IMR-90 (cell line): ENCODE results near the gene FAS.

ENCODE experiments used
- BHLHE40 ChIP-seq: fragments of 150-350 bp; IDR thresholded peaks from 2 replicates; pipeline ENCODE4 v1.6.1; 2016; ENCODE audit warnings: mild to moderate bottlenecking, low read depth, low read length
- CEBPB ChIP-seq: IDR thresholded peaks from 2 replicates; pipeline ENCODE4 v1.6.1; 2012; ENCODE audit warnings: low read depth, low read length, improper control_type of control experiment
- CTCF ChIP-seq: conservative IDR thresholded peaks from 2 replicates; pipeline ENCODE4 v1.5.1; 2012; ENCODE audit warnings: mild to moderate bottlenecking, low read depth, low read length, improper control_type of control experiment
- ELK1 ChIP-seq: fragments of 150-350 bp; IDR thresholded peaks from 2 replicates; pipeline ENCODE4 v1.6.1; 2016; ENCODE audit warnings: low read depth, mild to moderate bottlenecking, low read length, moderate library complexity, borderline replicate concordance
- FOS ChIP-seq: fragments of 150-350 bp; IDR thresholded peaks from 2 replicates; pipeline ENCODE4 v1.6.1; 2016; ENCODE audit warnings: low read depth, low read length
- MXI1 ChIP-seq: IDR thresholded peaks from 2 replicates; pipeline ENCODE4 v1.6.1; 2012; ENCODE audit warnings: low read depth, mild to moderate bottlenecking, low read length, moderate library complexity, borderline replicate concordance
- NFE2L2 ChIP-seq: fragments of 150-350 bp; IDR thresholded peaks from 2 replicates; pipeline ENCODE4 v1.6.1; 2016; ENCODE audit warnings: low read depth, mild to moderate bottlenecking, low read length
- POLR2A ChIP-seq: IDR thresholded peaks from 2 replicates; pipeline ENCODE4 v1.6.1; 2012; ENCODE audit warnings: mild to moderate bottlenecking, low read depth, low read length
- RFX5 ChIP-seq: IDR thresholded peaks from 2 replicates; pipeline ENCODE4 v1.8.0; 2012; ENCODE audit warnings: low read depth, mild to moderate bottlenecking, low read length, moderate library complexity

GRCh38 chr10:88983206-88983605 lies 7.4 kb upstream of the FAS start:
- TF ChIP-seq RFX5 = no peak
- TF ChIP-seq CTCF = no peak
- TF ChIP-seq BHLHE40 = no peak
- TF ChIP-seq MXI1 = no peak
- TF ChIP-seq POLR2A = no peak
- TF ChIP-seq FOS = no peak
- TF ChIP-seq NFE2L2 = no peak
- TF ChIP-seq CEBPB = no peak
- TF ChIP-seq ELK1 = no peak
